Astrocyte of the hippocampus (primary cell): ENCODE results near the gene UBE2L5.
"Not testable (repeated sequence)": the region's sequence is repeated elsewhere in the genome, so short reads cannot be mapped to it uniquely, and the experiment has no call there.

Source experiments
- DNase-seq: peaks from one replicate; pipeline ENCODE4 v3.0.0; 2011; ENCODE audit warnings: low read depth, low spot score

Gene UBE2L5

DNA sequence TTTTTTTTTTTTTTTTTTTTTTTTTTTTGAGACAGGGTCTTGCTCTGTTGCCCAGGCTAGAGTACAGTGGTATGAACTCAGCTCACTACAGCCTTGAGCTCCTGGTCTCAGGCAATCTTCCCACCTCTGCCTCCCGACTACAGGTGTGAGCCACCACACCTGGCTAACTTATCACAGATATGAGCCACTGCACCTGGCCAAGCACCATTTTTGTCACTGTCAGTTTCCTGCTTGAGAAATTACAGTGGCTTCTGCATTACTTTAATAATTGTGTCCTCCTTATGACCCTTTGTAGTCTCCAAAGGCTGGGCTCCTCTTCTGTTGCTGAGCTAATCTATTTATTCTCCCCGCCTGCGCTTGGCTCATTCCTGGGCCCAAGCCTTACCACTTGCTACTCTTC is 16.0 kb downstream of the UBE2L5 start:
- no peak for DNase-seq

DNA sequence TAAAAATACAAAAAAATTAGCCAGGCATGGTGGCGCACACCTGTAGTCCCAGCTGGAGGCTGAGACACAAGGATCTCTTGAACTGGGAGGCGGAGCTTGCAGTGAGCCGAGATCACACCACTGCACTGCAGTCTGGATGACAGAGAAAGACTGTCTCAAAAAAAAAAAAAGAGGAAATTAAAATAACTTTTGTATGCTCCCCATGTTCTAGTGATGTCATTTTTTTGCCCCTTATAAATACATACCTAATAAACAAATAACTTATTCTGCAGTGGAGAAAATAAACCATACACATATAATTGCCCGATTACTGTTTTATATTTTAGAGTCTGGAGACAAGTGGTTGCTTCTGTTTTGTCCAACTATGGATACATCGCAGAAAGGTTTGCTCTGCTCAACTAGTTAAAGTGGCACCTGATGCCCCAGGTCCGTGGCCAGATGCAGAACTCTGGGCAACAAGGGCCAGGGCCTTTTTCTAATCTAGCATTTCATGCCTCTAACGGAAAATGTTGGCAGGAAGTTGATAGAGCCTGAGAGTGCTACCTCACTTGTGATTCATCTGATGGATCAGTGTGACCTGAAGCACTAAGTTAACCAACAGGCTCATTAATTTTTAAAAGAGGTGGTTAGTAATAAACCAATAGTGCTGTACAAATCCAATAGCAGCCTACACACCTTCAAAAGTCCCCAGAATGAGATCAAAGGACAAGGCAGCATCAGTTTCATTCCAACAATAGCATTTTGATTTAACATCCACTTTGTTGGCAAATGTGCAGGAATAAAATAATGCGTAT is 18.8 kb downstream of the UBE2L5 start:
- DNase-seq, result no peak

DNA sequence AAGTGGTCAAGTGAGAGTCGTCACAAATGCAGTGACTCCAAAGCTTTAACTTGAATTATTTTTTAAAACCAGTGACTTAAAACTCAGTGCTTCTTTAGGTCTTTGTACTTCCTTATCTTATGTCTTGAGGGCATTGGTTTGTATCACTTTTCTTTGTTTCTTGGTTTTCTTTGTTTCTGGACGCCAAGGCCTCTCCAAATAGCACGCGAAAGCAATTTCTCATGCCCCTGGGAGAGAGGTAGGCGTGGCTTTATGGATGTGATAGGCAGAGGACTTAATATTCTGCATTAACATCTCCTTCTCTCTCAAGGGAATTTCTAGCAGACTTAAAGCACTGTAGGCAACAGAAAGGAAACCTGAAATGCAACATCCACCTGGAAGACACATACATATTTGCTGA is 20.6 kb downstream of the UBE2L5 start:
- DNase-seq, result no peak

DNA sequence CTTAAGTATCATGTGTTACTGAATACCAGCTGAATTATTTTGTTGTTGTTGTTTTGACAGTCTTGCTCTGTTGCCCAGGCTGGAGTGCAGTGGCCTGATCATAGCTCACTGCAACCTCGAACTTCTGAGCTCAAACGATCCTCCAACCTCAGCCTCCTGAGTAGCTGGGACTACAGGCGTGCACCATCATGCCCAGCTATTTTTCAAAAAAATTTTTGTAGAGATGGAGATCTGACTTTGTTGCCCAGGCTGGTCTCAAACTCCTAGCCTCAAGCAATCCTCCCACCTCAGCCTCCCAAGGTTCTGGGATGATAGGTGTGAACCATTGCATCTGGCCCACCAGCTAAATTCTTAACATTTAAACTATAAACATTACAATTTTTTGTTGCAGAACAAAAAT is 21.2 kb downstream of the UBE2L5 start:
- not testable (repeated sequence) for DNase-seq

DNA sequence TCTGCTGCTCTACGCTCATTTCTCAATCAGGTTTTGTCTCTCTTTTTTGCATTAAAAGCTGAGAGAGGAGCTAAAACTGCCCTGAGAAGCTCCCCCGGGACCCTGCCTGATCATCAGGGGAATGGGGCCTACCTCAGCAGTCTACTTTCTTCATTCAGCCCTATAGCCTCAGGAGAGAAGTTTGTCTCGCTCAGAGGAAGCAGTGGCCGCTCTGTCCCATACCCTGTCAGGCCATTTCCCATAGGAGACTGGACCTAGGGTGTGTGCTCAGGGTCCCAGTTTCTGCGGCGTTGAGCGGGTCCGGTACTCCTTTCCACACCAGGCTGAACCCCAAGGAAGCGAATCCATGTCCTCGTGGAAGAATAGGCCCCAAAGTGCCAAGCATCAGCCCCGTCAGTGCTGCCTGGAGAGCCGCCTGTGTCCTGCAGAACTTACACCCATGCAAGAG is 21.7 kb downstream of the UBE2L5 start:
- DNase-seq, result no peak

DNA sequence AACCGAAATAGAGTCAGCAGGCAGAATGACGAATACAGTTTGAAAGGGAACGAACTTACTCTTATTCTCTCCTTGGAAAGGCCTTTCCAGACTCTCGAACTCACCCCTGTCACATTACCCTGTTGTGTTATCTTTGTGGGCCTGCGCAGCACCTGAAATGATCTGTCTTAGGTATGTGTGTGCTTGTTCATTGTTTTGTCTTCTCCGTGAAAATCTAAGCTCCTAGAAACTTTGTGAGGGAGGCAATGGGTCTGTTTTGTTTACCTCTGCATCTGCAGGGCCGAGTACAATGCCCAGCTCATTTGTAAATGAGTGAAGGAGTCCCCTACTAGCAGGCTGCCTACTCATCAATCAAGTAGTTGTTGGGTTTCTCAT is 23.8 kb downstream of the UBE2L5 start:
- no peak for DNase-seq

DNA sequence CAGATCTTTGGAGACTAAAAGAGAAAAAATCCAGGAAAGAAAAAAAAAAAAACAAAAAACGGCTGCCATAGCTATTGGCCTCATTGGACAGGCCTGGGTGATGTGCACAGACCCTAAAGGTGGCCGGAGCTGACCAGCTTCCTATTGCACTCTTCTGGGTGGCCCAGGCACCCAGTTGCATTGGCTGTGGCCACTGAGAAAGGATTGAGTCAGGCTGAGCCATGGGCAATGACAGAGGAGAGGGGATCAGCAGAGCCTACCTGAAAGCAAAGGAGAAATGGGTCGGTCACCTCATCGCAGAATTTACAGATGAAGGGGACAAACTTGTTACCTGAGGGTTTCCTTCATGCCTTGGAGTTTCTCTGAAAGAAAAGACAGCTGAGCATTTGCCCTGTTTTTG is 26.1 kb downstream of the UBE2L5 start:
- no peak for DNase-seq

DNA sequence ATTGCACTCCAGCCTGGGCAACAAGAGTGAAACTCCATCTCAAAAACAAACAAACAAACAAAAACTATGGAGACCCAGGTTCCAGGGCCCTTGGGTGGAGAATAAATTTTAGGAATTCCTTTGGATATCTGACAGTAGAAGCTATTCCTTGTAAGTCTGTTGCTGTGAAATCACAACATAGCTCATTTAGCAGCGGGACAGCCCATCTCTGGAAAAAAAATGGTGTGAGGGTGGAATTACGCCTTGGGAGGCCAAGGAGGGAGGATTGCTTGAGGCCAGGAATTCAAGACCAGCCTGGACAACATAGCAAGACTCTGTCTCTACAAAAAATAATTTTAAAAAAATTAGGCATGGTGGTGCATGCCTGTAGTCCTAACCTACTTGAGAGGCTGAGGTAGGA is 27.8 kb downstream of the UBE2L5 start:
- no peak for DNase-seq

DNA sequence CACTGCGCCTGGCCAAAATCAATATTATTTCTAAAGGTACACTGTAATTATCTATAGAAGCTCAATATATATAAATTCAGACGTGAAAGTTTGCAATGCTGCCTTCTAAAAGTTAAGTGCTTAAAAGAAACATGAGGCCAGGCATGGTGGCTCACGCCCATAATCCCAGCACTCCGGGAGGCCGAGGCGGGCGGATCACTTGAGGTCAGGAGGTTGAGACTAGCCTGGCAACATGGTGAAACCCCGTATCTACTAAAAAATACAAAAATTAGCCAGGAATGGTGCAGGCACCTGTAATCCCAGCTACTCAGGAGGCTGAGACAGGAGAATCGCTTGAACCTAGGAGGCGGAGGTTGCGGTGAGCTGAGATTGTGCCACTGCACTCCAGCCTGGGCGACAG is 29.2 kb downstream of the UBE2L5 start:
- not testable (repeated sequence) for DNase-seq

DNA sequence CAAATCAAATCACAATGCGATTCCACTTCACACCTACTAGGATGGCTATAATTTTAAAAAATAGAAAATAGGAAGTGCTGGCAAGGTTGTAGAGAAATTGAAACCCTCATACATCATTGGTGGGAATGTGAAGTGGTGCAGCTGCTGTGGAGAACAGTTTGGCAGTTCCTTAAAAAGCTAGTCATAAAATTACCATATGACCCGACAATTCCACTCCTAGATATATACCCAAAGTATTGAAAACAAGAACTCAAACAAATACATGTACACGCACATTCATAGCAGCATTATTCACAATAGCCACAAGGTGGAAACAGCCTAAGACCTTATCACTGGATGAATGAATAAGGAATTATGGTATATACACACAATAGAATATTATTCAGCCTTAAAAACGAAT is 31.4 kb downstream of the UBE2L5 start:
- DNase-seq, result no peak

DNA sequence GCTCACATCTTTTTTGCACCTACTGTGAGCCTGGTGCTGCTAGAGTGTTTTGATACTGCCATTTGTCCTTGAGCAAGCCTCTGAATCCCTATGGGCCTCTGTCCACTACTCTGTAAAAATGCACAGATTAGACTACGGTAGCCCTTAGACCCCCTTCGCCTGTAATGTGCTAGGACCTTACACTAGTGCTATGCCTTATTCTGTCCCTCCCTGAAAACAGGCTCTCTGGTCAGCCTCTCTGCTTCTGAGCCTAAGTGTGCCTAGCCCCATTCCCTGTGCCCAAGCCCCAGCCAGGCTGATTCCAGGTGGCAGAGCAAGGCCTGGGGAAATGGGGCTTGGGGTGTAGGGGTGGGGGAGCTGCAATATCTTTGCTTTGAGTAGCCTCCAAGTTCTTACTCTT is 32.7 kb downstream of the UBE2L5 start:
- no peak for DNase-seq

DNA sequence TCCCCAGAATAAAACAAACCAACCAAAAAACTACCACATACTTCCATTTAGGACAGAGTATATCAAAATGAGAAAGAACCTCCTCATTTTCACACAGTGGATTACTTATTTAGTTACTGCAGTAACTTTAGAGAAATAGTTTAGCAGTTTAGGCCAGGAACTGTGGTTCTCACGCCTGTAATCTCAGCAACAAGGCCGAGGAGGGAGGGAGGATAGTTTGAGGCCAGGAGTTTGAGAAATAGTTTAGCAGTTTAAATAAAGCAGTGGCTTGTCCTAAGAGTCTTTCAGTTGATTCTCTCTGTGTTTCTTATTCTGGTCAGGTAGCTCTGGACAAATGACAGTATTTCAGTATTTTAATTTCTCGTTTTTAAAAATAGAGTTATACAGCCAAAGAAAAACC is 34.0 kb downstream of the UBE2L5 start:
- DNase-seq, result no peak

DNA sequence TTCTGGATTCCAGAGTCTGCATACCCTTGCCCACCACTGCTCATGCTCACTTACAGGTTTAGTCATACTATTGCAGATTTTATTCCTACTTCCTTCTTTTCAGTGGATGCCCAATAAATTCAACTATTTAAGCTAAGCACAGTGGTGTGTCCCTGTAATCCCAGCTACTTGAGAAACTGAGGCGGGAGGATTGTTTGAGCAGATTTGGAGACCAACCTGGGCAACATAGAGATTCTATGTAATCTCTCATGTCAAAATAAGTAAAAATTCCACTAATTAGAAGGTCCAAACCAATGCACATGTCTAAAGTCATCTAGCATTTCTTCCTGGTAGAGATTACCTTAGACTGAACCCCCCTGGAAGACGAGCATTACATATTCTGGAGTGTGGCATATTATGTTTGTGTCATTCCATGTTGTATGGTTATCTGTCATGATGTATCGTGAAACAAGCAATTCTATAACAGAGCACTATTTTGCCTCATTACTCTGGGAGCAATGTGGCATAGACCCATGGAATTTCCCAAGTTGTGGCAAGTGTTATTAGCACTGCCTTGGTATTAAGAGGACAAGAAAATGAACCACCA is 35.1 kb downstream of the UBE2L5 start:
- DNase-seq, result no peak

DNA sequence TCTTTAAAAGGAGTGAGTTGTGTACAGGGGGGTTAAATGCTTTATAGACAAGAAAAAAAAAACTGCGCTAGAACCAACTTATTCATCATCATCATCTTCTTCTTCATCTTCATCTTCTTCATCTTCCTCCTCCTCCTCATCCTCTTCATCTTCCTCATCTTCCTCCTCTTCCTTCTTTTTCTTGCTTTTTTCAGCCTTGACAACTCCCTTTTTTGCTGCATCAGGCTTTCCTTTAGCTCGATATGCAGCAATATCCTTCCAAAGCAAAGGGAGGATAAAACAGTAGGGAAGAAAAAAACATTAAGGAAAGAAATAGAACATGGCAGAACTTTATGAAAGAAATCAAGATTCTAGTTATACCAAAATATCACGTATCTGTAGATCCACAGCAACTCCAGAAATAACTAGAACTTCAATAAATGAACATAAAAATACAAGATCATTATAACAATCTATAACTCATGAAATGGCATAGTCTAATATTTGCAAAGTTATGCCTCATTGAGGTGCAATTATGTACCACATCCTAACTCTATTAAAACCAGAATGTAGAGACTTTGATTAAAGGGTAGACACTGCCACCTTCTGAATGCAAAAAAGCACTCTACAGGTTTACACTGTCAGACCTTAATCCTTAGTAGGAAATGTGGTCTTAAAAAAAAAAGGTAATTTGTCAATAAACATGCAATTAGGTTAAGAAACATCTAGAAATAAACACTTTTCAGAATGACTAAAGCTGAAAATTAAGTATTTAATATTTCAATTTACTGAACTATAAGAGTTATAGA is 39.2 kb downstream of the UBE2L5 start:
- DNase-seq, result peak; percentile 57

DNA sequence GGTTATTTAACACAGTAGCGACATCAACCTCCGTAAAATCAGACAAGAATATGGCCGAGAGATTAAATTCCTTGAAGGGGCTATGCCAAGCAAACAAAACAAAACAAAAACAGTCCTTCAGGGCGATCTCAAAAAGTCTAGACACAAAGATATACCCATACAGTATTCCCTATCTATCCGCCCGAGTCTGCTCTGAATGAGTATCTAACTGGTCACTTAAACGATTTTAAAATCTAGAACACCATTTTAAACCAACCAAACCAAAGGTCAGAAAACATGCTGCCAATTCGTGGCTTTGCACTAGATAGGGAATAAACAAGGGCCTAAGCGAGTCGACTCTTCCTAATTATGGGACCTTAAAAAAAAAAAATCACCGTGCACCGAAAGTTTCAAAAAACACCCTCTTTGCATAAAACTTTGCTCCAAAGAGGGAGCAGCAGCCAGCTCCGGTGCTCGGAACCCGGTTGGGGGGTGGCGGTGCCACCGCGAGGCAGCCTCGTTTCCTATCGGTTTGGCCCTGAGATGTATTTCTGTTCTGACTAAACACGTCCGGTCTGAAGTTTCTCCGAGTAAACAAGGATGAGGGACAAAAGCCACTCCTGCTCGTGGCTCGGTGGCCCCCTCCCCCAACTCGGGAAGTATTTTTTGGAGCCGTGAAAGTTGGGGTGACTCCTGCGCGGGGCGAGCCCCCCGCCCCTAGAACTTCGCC is 41.6 kb downstream of the UBE2L5 start:
- DNase-seq, result peak; percentile 74

DNA sequence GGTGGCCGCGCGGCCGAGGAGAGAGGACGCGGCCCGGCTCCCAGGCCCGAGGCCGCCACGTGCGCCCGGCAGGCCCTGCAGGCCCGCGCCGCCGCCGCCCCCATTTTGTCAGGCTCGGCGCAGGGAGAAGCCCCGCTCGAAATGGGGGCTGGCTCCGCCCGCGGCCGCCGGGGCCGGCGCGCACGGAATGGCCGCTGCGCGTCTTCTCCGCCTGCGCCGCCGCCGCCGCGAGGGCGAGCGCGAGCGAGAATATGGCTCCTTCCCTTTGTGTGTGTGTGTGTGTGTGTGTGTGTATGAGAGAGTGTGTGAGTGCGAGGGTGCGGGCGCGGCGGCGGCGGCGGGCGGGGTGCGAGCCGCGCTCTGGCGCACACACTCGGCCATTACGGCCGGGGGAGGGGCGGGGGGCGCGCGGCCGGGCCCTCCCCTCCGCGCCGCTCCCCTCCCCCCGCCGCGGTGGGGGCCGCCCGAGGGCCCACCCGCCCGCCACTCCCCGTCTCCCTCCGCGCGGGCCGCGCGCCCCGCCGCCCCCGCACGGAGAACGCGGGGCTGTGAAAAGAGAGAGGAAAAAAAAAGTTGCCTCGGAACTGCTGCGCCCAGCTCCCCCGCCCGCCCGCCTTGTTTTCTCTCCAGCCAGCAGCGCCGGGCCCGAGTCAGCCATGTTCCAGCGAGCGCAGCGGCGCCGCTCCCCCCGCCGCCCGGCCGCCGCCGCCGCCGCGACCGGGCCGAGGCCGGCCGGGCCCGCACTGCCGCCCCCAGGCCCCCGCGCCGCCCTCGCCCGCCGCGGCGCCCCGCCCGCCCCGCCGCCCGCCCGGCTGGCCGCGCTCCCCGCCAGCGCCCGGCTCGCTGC is 42.4 kb downstream of the UBE2L5 start:
- peak; percentile 93 for DNase-seq

DNA sequence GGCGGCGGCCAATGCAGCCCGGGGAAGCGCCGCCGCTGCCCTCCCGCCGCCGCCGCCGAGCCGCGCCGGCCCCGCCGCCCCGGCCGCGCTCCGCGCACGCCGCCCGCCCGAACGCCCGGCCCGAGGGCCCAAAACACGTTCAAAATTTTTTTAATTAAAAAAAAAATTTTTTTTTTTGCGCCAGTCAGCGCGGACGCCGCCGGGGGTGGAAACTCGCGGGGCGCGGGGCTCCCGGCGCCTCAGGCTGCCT is 43.0 kb downstream of the UBE2L5 start:
- DNase-seq, result no peak

DNA sequence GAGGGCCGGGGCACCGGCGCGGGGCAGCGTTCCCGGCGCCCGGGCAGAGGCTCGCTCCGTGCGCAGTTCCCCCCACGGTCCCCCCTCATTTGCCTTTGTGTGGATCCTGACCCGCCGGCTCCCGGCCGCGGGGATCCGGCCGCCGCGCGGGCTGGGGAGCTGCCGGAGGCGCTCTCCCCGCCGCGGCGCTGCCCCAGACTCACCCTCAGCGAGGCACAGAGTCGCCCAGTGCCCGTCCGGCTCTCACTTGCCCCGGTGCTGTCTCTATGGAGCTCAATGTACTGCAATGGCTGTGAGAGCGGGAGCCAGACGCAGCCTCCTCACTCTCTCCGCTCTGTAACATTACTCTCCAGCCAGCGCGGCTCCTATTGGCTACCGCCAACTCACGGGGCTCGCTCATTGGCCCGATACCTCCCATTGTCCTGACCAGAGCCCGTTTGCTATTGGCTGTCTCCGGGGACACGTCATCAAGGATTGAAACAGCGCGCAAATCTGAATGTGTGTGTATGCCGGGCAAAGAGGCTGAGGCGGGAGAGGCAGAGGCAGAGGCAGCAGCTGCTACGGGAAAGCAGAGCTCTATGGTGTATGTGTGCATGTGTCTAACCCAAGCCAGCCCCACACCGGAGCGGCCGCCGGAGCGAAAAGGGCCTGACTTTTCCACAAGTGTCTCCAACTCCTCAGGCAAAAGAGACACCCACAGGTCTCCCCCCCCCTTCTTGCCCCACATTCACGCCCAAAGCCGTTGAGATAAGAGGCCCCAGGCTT is 43.5 kb downstream of the UBE2L5 start, which contains the start of gene HMGB1:
HMGB1 (minus strand) TSS at position 344 of the 765 bp plus-strand sequence. CDS start 2,256 bp downstream, outside the sequence.
- DNase-seq, result peak; percentile 99

DNA sequence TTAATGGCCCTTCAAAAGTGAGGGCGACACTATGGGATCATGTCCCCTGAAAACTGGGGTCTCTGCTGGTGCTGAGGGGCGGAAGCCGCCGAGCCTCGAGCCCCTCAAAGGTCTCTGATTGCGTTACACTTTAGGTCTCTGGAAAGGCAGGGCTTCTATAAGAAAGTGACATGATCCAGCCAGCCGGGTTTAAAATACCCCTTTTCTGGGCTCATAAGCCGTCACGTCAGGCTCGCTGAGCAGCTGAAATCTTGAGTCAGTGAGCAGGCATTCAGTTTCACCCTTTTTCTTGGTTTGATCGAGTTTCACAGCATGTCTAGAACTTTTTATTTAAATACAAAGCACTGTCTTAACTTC is 44.0 kb downstream of the UBE2L5 start:
- peak; percentile 51 for DNase-seq

DNA sequence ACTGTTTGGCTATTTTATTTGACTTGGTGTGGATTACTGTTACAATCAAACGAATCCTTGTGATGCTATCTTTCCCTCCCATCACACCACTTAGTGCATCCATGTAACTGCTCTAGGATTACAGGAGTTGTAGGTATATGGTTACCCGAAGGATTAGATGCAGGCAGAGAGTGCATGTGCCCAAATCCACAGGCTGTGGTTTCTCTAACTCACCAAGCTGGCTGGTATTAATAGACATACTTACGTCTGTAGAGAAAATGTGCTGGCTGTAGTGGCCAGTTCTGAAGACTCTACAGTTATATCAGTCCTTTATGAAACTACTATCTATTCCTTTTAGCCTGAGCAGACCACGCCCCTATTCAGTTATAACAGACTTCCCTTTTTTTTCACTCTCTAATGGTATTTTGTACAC is 44.6 kb downstream of the UBE2L5 start:
- peak; percentile 31 for DNase-seq

DNA sequence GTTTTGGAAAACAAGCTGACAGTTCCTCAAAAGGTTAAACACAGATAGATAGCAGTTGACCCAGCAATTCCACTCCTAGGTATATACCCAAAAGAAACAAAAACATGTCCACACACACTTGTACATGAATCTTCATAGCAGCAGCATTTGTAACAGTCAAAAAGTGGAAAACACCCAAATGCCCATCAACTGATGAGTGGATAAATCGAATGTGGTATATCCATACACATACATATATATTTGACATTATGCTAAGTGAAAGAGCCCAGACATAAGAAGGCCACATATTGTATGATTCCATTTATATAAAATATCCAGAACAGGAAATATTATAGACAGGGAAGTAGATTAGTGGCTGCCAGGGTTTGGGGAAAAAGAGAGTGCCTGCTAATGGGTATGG is 51.4 kb downstream of the UBE2L5 start:
- DNase-seq, result no peak
